ENCODE results near the gene COQ7.

DNA sequence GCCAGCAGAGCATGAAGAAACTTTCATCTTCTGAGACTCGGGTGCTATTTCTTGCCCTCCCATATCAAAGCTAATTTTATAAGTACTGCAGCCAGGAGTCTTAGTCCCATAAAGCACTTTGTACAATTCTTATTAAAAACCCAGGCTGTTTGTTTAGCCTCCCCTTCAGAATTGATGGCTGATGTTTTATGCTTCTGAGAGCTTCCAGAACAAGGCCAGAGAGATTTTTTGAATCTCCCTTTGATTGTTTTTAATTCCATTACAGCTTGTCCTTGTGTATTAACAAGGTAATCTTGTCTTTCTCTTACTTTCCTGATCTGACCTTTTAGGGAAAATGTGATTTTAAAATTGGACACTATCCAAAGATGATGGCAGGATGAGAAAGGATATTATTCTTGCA lies 16.3 kb downstream of the COQ7 start:
- TF ChIP-seq, protein P1, sequence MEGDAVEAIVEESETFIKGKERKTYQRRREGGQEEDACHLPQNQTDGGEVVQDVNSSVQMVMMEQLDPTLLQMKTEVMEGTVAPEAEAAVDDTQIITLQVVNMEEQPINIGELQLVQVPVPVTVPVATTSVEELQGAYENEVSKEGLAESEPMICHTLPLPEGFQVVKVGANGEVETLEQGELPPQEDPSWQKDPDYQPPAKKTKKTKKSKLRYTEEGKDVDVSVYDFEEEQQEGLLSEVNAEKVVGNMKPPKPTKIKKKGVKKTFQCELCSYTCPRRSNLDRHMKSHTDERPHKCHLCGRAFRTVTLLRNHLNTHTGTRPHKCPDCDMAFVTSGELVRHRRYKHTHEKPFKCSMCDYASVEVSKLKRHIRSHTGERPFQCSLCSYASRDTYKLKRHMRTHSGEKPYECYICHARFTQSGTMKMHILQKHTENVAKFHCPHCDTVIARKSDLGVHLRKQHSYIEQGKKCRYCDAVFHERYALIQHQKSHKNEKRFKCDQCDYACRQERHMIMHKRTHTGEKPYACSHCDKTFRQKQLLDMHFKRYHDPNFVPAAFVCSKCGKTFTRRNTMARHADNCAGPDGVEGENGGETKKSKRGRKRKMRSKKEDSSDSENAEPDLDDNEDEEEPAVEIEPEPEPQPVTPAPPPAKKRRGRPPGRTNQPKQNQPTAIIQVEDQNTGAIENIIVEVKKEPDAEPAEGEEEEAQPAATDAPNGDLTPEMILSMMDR (IDR thresholded peaks at IDR 0.05; ENCODE audit: poor library complexity), result no peak
- TF ChIP-seq EZH2 (IDR thresholded peaks at IDR 0.05; ENCODE audit: borderline replicate concordance), result no peak

Data from hepatocyte (in vitro differentiated cells).